Measurements from ENCODE around the gene HOXA6. TPM values are rescaled to one million over a fixed set of nuclear protein-coding genes. Genes with fewer than 3 reads are reported as not detected.
A peak's percentile ranks its signal among the peaks of the same experiment; 100 is the strongest.

HOXA6 gene
- total RNA-seq, 1 donor, result 7.6 TPM

- Histone ChIP-seq H3K4me3 (ENCODE audit: insufficient read depth, low read length) (no peak overlapping the region), H3K27me3 (ENCODE audit: insufficient read depth, low read length) (no peaks in the 10 kb centered on the region), H4K20me1 (ENCODE audit: insufficient read depth, low read length) (peaks cover 18% of the 10 kb centered on the region), H3K36me3 (ENCODE audit: insufficient read depth, low read length) (peaks cover 8% of the 10 kb centered on the region), H3K4me2 (ENCODE audit: insufficient read depth, low read length) (no peak overlapping the region), H3K4me1 (ENCODE audit: insufficient read depth, low read length) (peaks cover 34% of the 10 kb centered on the region), H3K9me3 (ENCODE audit: low read depth, low read length) (no peaks in the 10 kb centered on the region), H3K27ac (ENCODE audit: low read depth, low read length) (no peak overlapping the region), H2AFZ (ENCODE audit: low read length) (no peak overlapping the region), H3K79me2 (ENCODE audit: insufficient read depth, low read length) (peaks cover 19% of the 10 kb centered on the region)
- no peak for TF ChIP-seq CTCF (IDR thresholded peaks at IDR 0.05; ENCODE audit: extremely low read depth, low read depth, low read length)
- DNase-seq (ENCODE audit: insufficient read length, low spot score, missing footprints), result no peak
Observed at GRCh38 chr7:27116031-27116961, 31.3 kb downstream of the HOXA6 start.

GRCh38 chr7:27115221-27116026 is 32.1 kb downstream of the HOXA6 start:
- peak; percentile 93 for DNase-seq (ENCODE audit: insufficient read length, low spot score, missing footprints)
- H3K36me3 ChIP-seq (ENCODE audit: insufficient read depth, low read length), result peaks cover 8% of the 10 kb centered on the region
- TF ChIP-seq CTCF (IDR thresholded peaks at IDR 0.05; ENCODE audit: extremely low read depth, low read depth, low read length), result no peak
- no peaks in the 10 kb centered on the region for H3K9me3 ChIP-seq (ENCODE audit: low read depth, low read length)
- H3K79me2 ChIP-seq (ENCODE audit: insufficient read depth, low read length), result peaks cover 19% of the 10 kb centered on the region
- H3K27ac ChIP-seq (ENCODE audit: low read depth, low read length), result peak overlapping the region; percentile 53
- H3K4me2 ChIP-seq (ENCODE audit: insufficient read depth, low read length), result peak overlapping the region; percentile 71
- peaks cover 42% of the 10 kb centered on the region for H3K4me1 ChIP-seq (ENCODE audit: insufficient read depth, low read length)
- no peak overlapping the region for H2AFZ ChIP-seq (ENCODE audit: low read length)
- no peaks in the 10 kb centered on the region for H3K27me3 ChIP-seq (ENCODE audit: insufficient read depth, low read length)
- peak overlapping the region; percentile 43 for H3K4me3 ChIP-seq (ENCODE audit: insufficient read depth, low read length)
- peaks cover 18% of the 10 kb centered on the region for H4K20me1 ChIP-seq (ENCODE audit: insufficient read depth, low read length)

GRCh38 chr7:27114881-27115220 is 32.7 kb downstream of the HOXA6 start:
- H3K27me3 ChIP-seq (ENCODE audit: insufficient read depth, low read length), result no peaks in the 10 kb centered on the region
- TF ChIP-seq CTCF (IDR thresholded peaks at IDR 0.05; ENCODE audit: extremely low read depth, low read depth, low read length), result no peak
- peaks cover 8% of the 10 kb centered on the region for H3K36me3 ChIP-seq (ENCODE audit: insufficient read depth, low read length)
- H3K27ac ChIP-seq (ENCODE audit: low read depth, low read length), result peak overlapping the region; percentile 51
- H3K4me3 ChIP-seq (ENCODE audit: insufficient read depth, low read length), result peak overlapping the region; percentile 43
- no peak overlapping the region for H2AFZ ChIP-seq (ENCODE audit: low read length)
- peaks cover 20% of the 10 kb centered on the region for H3K79me2 ChIP-seq (ENCODE audit: insufficient read depth, low read length)
- peaks cover 17% of the 10 kb centered on the region for H4K20me1 ChIP-seq (ENCODE audit: insufficient read depth, low read length)
- DNase-seq (ENCODE audit: insufficient read length, low spot score, missing footprints), result no peak
- H3K9me3 ChIP-seq (ENCODE audit: low read depth, low read length), result no peaks in the 10 kb centered on the region
- peak overlapping the region; percentile 71 for H3K4me2 ChIP-seq (ENCODE audit: insufficient read depth, low read length)
- peaks cover 44% of the 10 kb centered on the region for H3K4me1 ChIP-seq (ENCODE audit: insufficient read depth, low read length)
